Ovary (tissue), 3 donors: ENCODE results near the gene TENM3.

Source experiments
- EP300 ChIP-seq: sonication (generic); formaldehyde crosslinking; IDR thresholded peaks from one replicate; pipeline ENCODE4 v1.6.1; 2017; ENCODE audit warnings: antibody characterized with exemption
- POLR2A ChIP-seq: fragments of 450-650 bp; IDR thresholded peaks from one replicate; pipeline ENCODE4 v1.6.1; 2017; ENCODE audit warnings: antibody characterized with exemption, mild to moderate bottlenecking, moderate library complexity
- TF ChIP-seq, protein P1 (sequence below), 3 donors: fragments of 450-650 bp in 2 of 3; fragments of 200-600 bp in 1 of 3; IDR thresholded peaks; one replicate each; pipeline versions ENCODE4 v1.5.1 to v1.8.0; 2016 to 2022; ENCODE audit warnings: antibody characterized with exemption in 3 of 3, mild to moderate bottlenecking in 1 of 3
- donor health status: DM: no; HTN: no; CAD: no.

GRCh38 chr4:182486881-182487280 is 243.7 kb downstream of the TENM3 start:
- TF ChIP-seq, protein P1, sequence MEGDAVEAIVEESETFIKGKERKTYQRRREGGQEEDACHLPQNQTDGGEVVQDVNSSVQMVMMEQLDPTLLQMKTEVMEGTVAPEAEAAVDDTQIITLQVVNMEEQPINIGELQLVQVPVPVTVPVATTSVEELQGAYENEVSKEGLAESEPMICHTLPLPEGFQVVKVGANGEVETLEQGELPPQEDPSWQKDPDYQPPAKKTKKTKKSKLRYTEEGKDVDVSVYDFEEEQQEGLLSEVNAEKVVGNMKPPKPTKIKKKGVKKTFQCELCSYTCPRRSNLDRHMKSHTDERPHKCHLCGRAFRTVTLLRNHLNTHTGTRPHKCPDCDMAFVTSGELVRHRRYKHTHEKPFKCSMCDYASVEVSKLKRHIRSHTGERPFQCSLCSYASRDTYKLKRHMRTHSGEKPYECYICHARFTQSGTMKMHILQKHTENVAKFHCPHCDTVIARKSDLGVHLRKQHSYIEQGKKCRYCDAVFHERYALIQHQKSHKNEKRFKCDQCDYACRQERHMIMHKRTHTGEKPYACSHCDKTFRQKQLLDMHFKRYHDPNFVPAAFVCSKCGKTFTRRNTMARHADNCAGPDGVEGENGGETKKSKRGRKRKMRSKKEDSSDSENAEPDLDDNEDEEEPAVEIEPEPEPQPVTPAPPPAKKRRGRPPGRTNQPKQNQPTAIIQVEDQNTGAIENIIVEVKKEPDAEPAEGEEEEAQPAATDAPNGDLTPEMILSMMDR (IDR thresholded peaks at IDR 0.05) = no peak
- TF ChIP-seq POLR2A (no peak), EP300 (no peak)
